Panc1 (cell line): Measurements from ENCODE around the gene ABCA7. TPM values are rescaled to one million over a fixed set of nuclear protein-coding genes. Genes with fewer than 3 reads are reported as not detected.
A peak's percentile ranks its signal among the peaks of the same experiment; 100 is the strongest.

ENCODE experiments used
- ATAC-seq: fragments of 200-7000 bp; cut with Tn5 transposase; 2 replicates; pipeline ENCODE4 v1.9.1; 2020; ENCODE audit warnings: mild to moderate bottlenecking, moderate library complexity
- BruUV-seq: library from RNA; stranded (reverse); fragments of 400-500 nt; replicated peaks from 2 replicates; lab custom pipeline; 2021; lab: Mats Ljungman, UMichigan
- CTCF ChIA-PET: fragments of 300-600 bp; sonication (Branson Sonifier 250); formaldehyde crosslinking; loops from one replicate; lab custom pipeline; 2022; ENCODE audit warnings: antibody characterized with exemption; lab: Charles Lee
- POLR2A ChIA-PET: fragments of 300-600 bp; sonication (Branson Sonifier 250); formaldehyde crosslinking; loops from one replicate; lab custom pipeline; 2022; ENCODE audit warnings: antibody characterized with exemption; lab: Charles Lee
- DNase-seq: peaks from one replicate; pipeline ENCODE4 v3.0.0-alpha.2; 2010; ENCODE audit warnings: low read depth, low spot score
- H3K27ac ChIP-seq: 2 replicates; pipeline ENCODE4 v1.5.1; 2011; ENCODE audit warnings: mild to moderate bottlenecking, low read length, inconsistent platforms
- H3K27me3 ChIP-seq: fragments of 200-500 bp; sonication (Bioruptor generic); 2 replicates; pipeline ENCODE4 v1.6.0; 2014; ENCODE audit warnings: low read length, inconsistent platforms; ENCODE audit not compliant: control insufficient read depth, insufficient read depth
- H3K36me3 ChIP-seq: fragments of 200-500 bp; sonication (Bioruptor generic); 2 replicates; pipeline ENCODE4 v1.5.1; 2014; ENCODE audit warnings: inconsistent platforms, mild to moderate bottlenecking, low read length, moderate library complexity; ENCODE audit not compliant: control insufficient read depth, insufficient read depth
- H3K4me1 ChIP-seq: 2 replicates; pipeline ENCODE4 v1.5.1; 2011; ENCODE audit warnings: inconsistent platforms, mild to moderate bottlenecking, low read length, moderate library complexity; ENCODE audit not compliant: control insufficient read depth, insufficient read depth
- H3K4me3 ChIP-seq, 2 experiments: 2 replicates each; pipeline ENCODE4 v1.5.1; 2011 to 2012; ENCODE audit warnings: low read depth in 2 of 2, low read length in 2 of 2, mild to moderate bottlenecking in 2 of 2, inconsistent platforms in 1 of 2, moderate library complexity in 1 of 2
- H3K9me3 ChIP-seq: fragments of 200-500 bp; sonication (Bioruptor generic); 2 replicates; pipeline ENCODE4 v1.5.1; 2014; ENCODE audit warnings: low read depth, mild to moderate bottlenecking, inconsistent platforms, low read length, moderate library complexity; ENCODE audit not compliant: control insufficient read depth, insufficient read depth
- CTCF ChIP-seq: fragments of 450-650 bp; IDR thresholded peaks from 2 replicates; pipeline ENCODE4 v1.5.1; 2017; ENCODE audit warnings: mild to moderate bottlenecking
- POLR2AphosphoS5 ChIP-seq: IDR thresholded peaks from 2 replicates; pipeline ENCODE4 v1.6.1; 2012; ENCODE audit warnings: mild to moderate bottlenecking, low read depth, low read length, moderate library complexity
- SIN3A ChIP-seq: IDR thresholded peaks from 2 replicates; pipeline ENCODE4 v1.6.1; 2012; ENCODE audit warnings: low read depth, mild to moderate bottlenecking, low read length, moderate library complexity, borderline replicate concordance; ENCODE audit not compliant: insufficient read depth
- TCF7L2 ChIP-seq: IDR thresholded peaks from 2 replicates; pipeline ENCODE4 v1.6.1; 2011; ENCODE audit warnings: mild to moderate bottlenecking, low read depth, low read length, inconsistent platforms
- in situ Hi-C: cut with HindIII; loops from 2 replicates; pipeline ENCODE4 v1.10.0; 2016; ENCODE audit warnings: low sequenced_read_pairs, low pct_unique_long_range_greater_than_20kb
- intact Hi-C: fragments of 100-400 bp; cut with micrococcal nuclease; formaldehyde crosslinking; loops from one replicate; pipeline ENCODE4 v1.10.0; 2022; ENCODE audit not compliant: unreplicated experiment
- total RNA-seq: library from RNA; stranded (reverse); gene quantifications from one replicate; pipeline ENCODE4 v1.2.1, GENCODE V29; 2021; ENCODE audit not compliant: unreplicated experiment
- TF ChIP-seq, protein P1 (sequence below), 2 experiments: IDR thresholded peaks; 2 replicates each; pipeline ENCODE4 v1.6.1; 2011 to 2012; ENCODE audit warnings: low read depth in 2 of 2, control low read depth in 1 of 2, low read length in 1 of 2, mild to moderate bottlenecking in 1 of 2, moderate library complexity in 1 of 2; ENCODE audit not compliant: insufficient read depth in 1 of 2

Gene ABCA7
- total RNA-seq, 1 experiment from 2014 or later, result 47.5 TPM

- Histone ChIP-seq H3K4me3 (peak overlapping the region; percentile 58 to 62), H3K9me3 (no peaks in the 10 kb centered on the region), H3K4me1 (peaks cover 33% of the 10 kb centered on the region), H3K27me3 (no peaks in the 10 kb centered on the region), H3K27ac (peak overlapping the region; percentile 83), H3K36me3 (no peaks in the 10 kb centered on the region; the same call in 1 of the 2 replicates)
- BruUV-seq, result no TSS peak
- ATAC-seq, result peak; percentile 25
- in situ Hi-C loops (no loop called here), intact Hi-C loops (no loop called here)
- POLR2A ChIA-PET, result interaction anchor here (0.7 kb wide), 1 partner anchor 350 kb away, joined by 3 read pairs; no protein-coding TSS in a partner anchor
- no peak for DNase-seq
- TF ChIP-seq, protein P1, sequence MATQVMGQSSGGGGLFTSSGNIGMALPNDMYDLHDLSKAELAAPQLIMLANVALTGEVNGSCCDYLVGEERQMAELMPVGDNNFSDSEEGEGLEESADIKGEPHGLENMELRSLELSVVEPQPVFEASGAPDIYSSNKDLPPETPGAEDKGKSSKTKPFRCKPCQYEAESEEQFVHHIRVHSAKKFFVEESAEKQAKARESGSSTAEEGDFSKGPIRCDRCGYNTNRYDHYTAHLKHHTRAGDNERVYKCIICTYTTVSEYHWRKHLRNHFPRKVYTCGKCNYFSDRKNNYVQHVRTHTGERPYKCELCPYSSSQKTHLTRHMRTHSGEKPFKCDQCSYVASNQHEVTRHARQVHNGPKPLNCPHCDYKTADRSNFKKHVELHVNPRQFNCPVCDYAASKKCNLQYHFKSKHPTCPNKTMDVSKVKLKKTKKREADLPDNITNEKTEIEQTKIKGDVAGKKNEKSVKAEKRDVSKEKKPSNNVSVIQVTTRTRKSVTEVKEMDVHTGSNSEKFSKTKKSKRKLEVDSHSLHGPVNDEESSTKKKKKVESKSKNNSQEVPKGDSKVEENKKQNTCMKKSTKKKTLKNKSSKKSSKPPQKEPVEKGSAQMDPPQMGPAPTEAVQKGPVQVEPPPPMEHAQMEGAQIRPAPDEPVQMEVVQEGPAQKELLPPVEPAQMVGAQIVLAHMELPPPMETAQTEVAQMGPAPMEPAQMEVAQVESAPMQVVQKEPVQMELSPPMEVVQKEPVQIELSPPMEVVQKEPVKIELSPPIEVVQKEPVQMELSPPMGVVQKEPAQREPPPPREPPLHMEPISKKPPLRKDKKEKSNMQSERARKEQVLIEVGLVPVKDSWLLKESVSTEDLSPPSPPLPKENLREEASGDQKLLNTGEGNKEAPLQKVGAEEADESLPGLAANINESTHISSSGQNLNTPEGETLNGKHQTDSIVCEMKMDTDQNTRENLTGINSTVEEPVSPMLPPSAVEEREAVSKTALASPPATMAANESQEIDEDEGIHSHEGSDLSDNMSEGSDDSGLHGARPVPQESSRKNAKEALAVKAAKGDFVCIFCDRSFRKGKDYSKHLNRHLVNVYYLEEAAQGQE (IDR thresholded peaks at IDR 0.05; ENCODE audit: insufficient read depth in 1 of 2, low read depth in 2 of 2, low read length in 1 of 2), result no peak
- TF ChIP-seq CTCF (no peak), POLR2AphosphoS5 (no peak; the same call in 1 of the 2 replicates), SIN3A (0 out of 2 replicates have a peak, but pooled peaks have one; percentile 35), TCF7L2 (no peak)
- CTCF ChIA-PET, result no interaction called here
Observed at GRCh38 chr19:1104311-1105007, 64.6 kb downstream of the ABCA7 start.

GRCh38 chr19:1105008-1105872 is 65.3 kb downstream of the ABCA7 start:
- H3K4me1 ChIP-seq, result peaks cover 36% of the 10 kb centered on the region
- no peaks in the 10 kb centered on the region for H3K27me3 ChIP-seq
- no peaks in the 10 kb centered on the region; the same call in 1 of the 2 replicates for H3K36me3 ChIP-seq
- TF ChIP-seq CTCF (no peak), POLR2AphosphoS5 (peak; percentile 62), TCF7L2 (peak; percentile 93)
- intact Hi-C loops, result no loop called here
- CTCF ChIA-PET, result interaction anchor here (0.6 kb wide), 1 partner anchor 86 kb away, joined by 3 read pairs; no protein-coding TSS in a partner anchor
- TSS peak; percentile 93 for BruUV-seq
- peak overlapping the region; percentile 58 to 62 for H3K4me3 ChIP-seq
- DNase-seq, result no peak
- no peak for ATAC-seq
- POLR2A ChIA-PET, result interaction anchor here (0.6 kb wide), 1 partner anchor 90 kb away, joined by 3 read pairs; no protein-coding TSS in a partner anchor
- H3K9me3 ChIP-seq, result no peaks in the 10 kb centered on the region
- peak overlapping the region; percentile 83 for H3K27ac ChIP-seq
- in situ Hi-C loops, result no loop called here
